C4-2B (cell line): ENCODE results near the gene RNF213.

Source experiments
- ZFX ChIP-seq: fragments of 450-650 bp; IDR thresholded peaks from 2 replicates; pipeline ENCODE4 v1.6.1; 2017
- TF ChIP-seq, protein P1 (sequence below): fragments of 450-650 bp; conservative IDR thresholded peaks from 2 replicates; pipeline ENCODE4 v1.5.1; 2017; ENCODE audit warnings: mild to moderate bottlenecking

GRCh38 chr17:80246266-80246681, 14.4 kb upstream of the RNF213 start:
- TF ChIP-seq, protein P1, sequence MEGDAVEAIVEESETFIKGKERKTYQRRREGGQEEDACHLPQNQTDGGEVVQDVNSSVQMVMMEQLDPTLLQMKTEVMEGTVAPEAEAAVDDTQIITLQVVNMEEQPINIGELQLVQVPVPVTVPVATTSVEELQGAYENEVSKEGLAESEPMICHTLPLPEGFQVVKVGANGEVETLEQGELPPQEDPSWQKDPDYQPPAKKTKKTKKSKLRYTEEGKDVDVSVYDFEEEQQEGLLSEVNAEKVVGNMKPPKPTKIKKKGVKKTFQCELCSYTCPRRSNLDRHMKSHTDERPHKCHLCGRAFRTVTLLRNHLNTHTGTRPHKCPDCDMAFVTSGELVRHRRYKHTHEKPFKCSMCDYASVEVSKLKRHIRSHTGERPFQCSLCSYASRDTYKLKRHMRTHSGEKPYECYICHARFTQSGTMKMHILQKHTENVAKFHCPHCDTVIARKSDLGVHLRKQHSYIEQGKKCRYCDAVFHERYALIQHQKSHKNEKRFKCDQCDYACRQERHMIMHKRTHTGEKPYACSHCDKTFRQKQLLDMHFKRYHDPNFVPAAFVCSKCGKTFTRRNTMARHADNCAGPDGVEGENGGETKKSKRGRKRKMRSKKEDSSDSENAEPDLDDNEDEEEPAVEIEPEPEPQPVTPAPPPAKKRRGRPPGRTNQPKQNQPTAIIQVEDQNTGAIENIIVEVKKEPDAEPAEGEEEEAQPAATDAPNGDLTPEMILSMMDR = no peak
- TF ChIP-seq ZFX = no peak
